ENCODE data around the gene PBX1. TPM values are rescaled to one million over a fixed set of nuclear protein-coding genes. Genes with fewer than 3 reads are reported as not detected.
A peak's percentile ranks its signal among the peaks of the same experiment; 100 is the strongest.

The PBX1 gene
- total RNA-seq, 2 donors from 2014 or later = 33.3 to 37.4 TPM

DNA sequence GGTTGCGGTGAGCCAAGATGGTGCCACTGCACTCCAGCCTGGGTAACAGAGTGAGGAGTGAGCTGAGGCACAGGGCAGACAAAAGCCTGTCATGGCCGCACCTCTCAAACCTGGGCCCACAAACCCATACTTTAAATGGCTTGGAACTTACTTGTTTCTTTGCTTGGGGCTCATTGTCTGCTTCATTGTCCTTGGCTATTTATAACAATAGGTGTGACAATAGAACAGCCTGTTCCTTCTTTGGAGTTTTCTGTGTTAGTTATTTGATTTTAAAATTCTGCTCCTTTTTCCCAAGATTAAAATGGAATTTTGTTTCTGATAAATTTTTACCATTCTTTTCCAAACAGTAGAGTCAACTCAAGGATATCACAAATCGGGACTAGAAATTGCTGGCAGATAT is 94.7 kb downstream of the PBX1 start:
- H3K36me3 ChIP-seq = no peaks in the 10 kb centered on the region
- peak overlapping the region in 1 of 2 donors; percentile 26 for H3K27ac ChIP-seq
- H3K4me1 ChIP-seq = peaks cover 0 to 43% of the 10 kb centered on the region in 2 donors
- TF ChIP-seq, protein P1, sequence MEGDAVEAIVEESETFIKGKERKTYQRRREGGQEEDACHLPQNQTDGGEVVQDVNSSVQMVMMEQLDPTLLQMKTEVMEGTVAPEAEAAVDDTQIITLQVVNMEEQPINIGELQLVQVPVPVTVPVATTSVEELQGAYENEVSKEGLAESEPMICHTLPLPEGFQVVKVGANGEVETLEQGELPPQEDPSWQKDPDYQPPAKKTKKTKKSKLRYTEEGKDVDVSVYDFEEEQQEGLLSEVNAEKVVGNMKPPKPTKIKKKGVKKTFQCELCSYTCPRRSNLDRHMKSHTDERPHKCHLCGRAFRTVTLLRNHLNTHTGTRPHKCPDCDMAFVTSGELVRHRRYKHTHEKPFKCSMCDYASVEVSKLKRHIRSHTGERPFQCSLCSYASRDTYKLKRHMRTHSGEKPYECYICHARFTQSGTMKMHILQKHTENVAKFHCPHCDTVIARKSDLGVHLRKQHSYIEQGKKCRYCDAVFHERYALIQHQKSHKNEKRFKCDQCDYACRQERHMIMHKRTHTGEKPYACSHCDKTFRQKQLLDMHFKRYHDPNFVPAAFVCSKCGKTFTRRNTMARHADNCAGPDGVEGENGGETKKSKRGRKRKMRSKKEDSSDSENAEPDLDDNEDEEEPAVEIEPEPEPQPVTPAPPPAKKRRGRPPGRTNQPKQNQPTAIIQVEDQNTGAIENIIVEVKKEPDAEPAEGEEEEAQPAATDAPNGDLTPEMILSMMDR (IDR thresholded peaks at IDR 0.05) = no peak
- no peaks in the 10 kb centered on the region for H3K27me3 ChIP-seq
- no peak for DNase-seq (ENCODE audit: low spot score)
- no peaks in the 10 kb centered on the region for H3K9me3 ChIP-seq
- H3K4me3 ChIP-seq = no peak overlapping the region

DNA sequence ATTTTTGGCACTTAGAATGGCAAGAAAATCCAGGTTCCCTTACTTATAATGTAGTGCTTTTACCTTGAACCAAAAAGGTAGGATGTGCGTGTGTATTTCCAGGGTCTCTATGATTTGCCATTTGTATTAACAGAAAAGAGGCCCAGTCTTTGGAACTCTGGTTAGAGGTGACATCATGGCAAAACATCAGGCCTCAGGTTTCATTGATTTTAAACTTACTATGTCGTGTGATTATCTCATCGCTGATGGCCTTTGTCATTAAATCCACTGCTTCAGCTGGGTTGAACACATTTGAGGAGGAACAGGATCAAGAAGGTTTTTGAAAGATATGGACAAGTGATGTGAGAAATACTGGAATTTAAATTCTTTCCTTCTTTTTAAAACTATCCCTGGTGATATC is 95.2 kb downstream of the PBX1 start:
- DNase-seq (ENCODE audit: low spot score) = no peak
- Histone ChIP-seq H3K9me3 (no peaks in the 10 kb centered on the region), H3K4me3 (no peak overlapping the region), H3K36me3 (no peaks in the 10 kb centered on the region), H3K4me1 (peaks cover 0 to 38% of the 10 kb centered on the region in 2 donors), H3K27me3 (no peaks in the 10 kb centered on the region), H3K27ac (peak overlapping the region in 1 of 2 donors; percentile 26)
- TF ChIP-seq, protein P1 (IDR thresholded peaks at IDR 0.05) = no peak

DNA sequence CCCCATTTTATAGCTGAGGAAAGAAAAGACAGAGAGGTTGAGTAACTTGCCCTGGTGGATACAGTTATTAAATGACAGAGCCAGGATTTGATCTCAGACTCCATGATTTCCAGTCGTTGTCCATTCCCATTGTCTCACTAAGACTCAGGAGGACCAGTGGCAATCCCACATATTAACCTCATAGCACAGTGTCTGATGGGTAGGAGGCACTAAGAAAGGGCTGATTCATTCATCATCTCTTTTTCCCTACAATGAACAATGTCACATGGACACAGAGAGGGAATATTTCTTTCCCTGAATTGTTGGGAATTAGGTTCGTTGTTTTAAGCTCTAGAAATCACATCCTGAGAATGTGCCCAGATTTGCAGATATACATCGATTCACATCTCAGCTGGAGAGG is 99.9 kb downstream of the PBX1 start:
- H3K27ac ChIP-seq = no peak overlapping the region
- H3K4me1 ChIP-seq = peaks cover 0 to 26% of the 10 kb centered on the region in 2 donors
- H3K36me3 ChIP-seq = no peaks in the 10 kb centered on the region
- no peak for DNase-seq (ENCODE audit: low spot score)
- no peak overlapping the region for H3K4me3 ChIP-seq
- H3K27me3 ChIP-seq = no peaks in the 10 kb centered on the region
- no peaks in the 10 kb centered on the region for H3K9me3 ChIP-seq
- TF ChIP-seq, protein P1 (IDR thresholded peaks at IDR 0.05) = no peak

DNA sequence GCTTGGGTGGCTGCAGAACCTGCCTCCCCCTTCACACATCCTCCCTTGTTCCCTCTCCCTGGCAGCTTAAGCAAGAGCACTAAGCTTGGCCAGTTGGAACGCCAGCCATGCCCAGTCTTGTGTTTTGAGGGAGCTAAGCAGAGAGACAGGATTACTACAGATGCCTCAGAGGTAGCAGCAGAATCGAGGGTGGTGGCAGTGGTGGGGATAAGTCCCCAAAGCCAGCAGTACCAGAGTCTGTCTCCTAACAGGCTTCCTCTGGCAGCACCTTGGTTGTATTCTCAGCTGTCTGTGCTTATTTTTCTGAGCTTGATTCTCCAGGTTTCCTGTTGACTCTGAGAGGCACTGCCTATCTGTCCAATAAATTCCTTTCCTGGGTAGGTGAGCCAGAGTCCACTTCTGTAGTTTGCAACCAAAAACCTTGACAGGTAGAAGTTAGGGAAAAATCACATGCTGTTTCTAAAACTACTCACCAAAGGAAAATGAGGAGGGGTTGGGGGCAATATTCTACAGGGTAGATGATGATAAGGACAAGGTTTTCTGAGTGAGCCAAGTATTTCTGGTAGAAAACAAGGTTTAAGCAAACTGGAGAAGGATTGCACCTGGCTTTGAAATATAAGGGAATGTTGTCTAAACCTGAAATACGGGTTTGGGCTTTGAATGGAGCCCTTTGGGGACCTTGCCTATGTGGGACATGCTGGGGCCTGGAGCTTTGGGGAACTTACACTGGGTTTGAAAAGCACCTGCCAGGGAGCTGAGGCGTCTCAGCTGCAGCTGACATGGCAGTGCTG is 100.8 kb downstream of the PBX1 start:
- no peak for DNase-seq (ENCODE audit: low spot score)
- Histone ChIP-seq H3K27me3 (no peaks in the 10 kb centered on the region), H3K27ac (peak overlapping the region in 1 of 2 donors; percentile 59), H3K36me3 (no peaks in the 10 kb centered on the region), H3K4me1 (peaks cover 0 to 23% of the 10 kb centered on the region in 2 donors), H3K9me3 (no peaks in the 10 kb centered on the region), H3K4me3 (no peak overlapping the region)
- TF ChIP-seq, protein P1 (IDR thresholded peaks at IDR 0.05) = no peak

DNA sequence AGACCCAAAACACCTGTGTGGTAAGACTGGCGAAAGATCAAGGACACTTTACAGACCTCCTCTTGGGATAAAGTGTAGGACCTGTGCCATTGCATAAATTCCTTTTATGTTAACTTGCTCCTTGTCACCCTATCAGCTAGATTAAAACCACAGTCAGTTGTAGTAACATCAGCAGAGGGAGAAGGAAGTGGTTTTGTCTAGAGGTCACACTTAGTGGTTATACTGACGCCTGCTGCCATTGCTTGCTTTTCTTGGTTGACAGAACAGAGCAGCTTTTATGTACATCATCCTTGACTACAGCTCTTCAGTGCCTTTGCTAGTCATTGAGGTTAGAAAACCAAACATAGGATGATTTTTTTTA is 101.4 kb downstream of the PBX1 start:
- no peak for DNase-seq (ENCODE audit: low spot score)
- TF ChIP-seq, protein P1 (IDR thresholded peaks at IDR 0.05) = no peak
- Histone ChIP-seq H3K27me3 (no peaks in the 10 kb centered on the region), H3K4me3 (no peak overlapping the region), H3K9me3 (no peaks in the 10 kb centered on the region), H3K4me1 (peaks cover 0 to 28% of the 10 kb centered on the region in 2 donors), H3K36me3 (no peaks in the 10 kb centered on the region), H3K27ac (peak overlapping the region in 1 of 2 donors; percentile 59)

DNA sequence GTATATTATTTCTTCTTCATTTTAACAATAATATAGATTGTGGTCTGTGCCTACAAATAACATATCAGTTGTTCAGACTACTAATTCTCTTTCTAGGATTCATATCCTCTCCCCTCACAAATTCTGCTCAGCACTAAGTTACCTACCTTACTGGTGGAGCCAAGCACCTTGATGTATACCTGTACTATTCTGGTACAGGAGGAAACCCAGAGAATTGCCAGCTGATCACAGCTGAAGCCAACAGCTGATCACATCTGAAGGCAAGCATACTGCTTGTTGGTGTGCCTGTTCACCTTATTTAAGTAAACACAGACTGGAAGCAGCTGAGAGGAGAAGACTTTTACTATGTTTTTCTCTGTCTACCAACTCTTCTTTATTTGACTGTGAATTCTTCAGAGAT is 101.8 kb downstream of the PBX1 start:
- Histone ChIP-seq H3K4me1 (peaks cover 0 to 28% of the 10 kb centered on the region in 2 donors), H3K4me3 (no peak overlapping the region), H3K27ac (no peak overlapping the region), H3K27me3 (no peaks in the 10 kb centered on the region), H3K36me3 (no peaks in the 10 kb centered on the region), H3K9me3 (no peaks in the 10 kb centered on the region)
- TF ChIP-seq, protein P1 (IDR thresholded peaks at IDR 0.05) = no peak
- no peak for DNase-seq (ENCODE audit: low spot score)
